HG02938 (cell line): Measurements from ENCODE around the gene DEPP1.
A peak's percentile ranks its signal among the peaks of the same experiment; 100 is the strongest.

Experiments
- ATAC-seq: cut with Tn5 transposase; IDR thresholded peaks from one replicate; pipeline ENCODE4 v1.9.1; 2021; ENCODE audit warnings: mild to moderate bottlenecking, moderate library complexity; ENCODE audit not compliant: unreplicated experiment

Gene DEPP1

GRCh38 chr10:44934416-44935200, 44.0 kb downstream of the DEPP1 start:
- no peak for ATAC-seq

GRCh38 chr10:44933451-44934321, 44.9 kb downstream of the DEPP1 start:
- ATAC-seq: no peak

- ATAC-seq: peak; percentile 90
Measured at GRCh38 chr10:44932517-44933450, 45.8 kb downstream of the DEPP1 start.

GRCh38 chr10:44931621-44932516, 46.7 kb downstream of the DEPP1 start:
- no peak for ATAC-seq

GRCh38 chr10:44930904-44931620, 47.5 kb downstream of the DEPP1 start:
- no peak for ATAC-seq

- no peak for ATAC-seq
Measured at GRCh38 chr10:44929356-44930255, 49.0 kb downstream of the DEPP1 start.

- no peak for ATAC-seq
Measured at GRCh38 chr10:44928462-44928861, 50.1 kb downstream of the DEPP1 start.

- ATAC-seq: no peak
Measured at GRCh38 chr10:44927352-44927751, 51.3 kb downstream of the DEPP1 start.

GRCh38 chr10:44926751-44927351, 51.8 kb downstream of the DEPP1 start:
- no peak for ATAC-seq
